IMR-90 (cell line): ENCODE results near the gene RDH12. TPM values are rescaled to one million over a fixed set of nuclear protein-coding genes. Genes with fewer than 3 reads are reported as not detected.

Experiments
- ATAC-seq: fragments of 200-7000 bp; cut with Tn5 transposase; 2 replicates; pipeline ENCODE4 v1.9.1; 2020; ENCODE audit warnings: low read depth, mild to moderate bottlenecking, moderate library complexity
- BruUV-seq: library from RNA; stranded (reverse); fragments of 400-500 nt; replicated peaks from 2 replicates; lab custom pipeline; 2021; lab: Mats Ljungman, UMichigan
- CTCF ChIA-PET: fragments of 300-600 bp; formaldehyde crosslinking; extraction: SDS; loops from one replicate; lab custom pipeline; 2021; ENCODE audit warnings: antibody characterized with exemption; lab: Yijun Ruan, JAX
- POLR2A ChIA-PET: fragments of 300-600 bp; sonication (Branson Sonifier 250); formaldehyde crosslinking; loops from one replicate; lab custom pipeline; 2022; ENCODE audit warnings: antibody characterized with exemption; ENCODE audit not compliant: unreplicated experiment; lab: Charles Lee
- DNase-seq: peaks from one replicate; pipeline ENCODE4 v3.0.0; 2013
- H2AFZ ChIP-seq: replicated peaks from 2 replicates; pipeline ENCODE3; 2013; ENCODE audit warnings: low read length, mild to moderate bottlenecking; ENCODE audit not compliant: poor library complexity
- H2AK5ac ChIP-seq: 2 replicates; pipeline ENCODE4 v1.6.1; 2013; ENCODE audit warnings: low read depth, low read length, inconsistent platforms
- H2AK9ac ChIP-seq: replicated peaks from 2 replicates; pipeline ENCODE3; 2013; ENCODE audit warnings: mild to moderate bottlenecking, low read depth, low read length, moderate library complexity; ENCODE audit not compliant: poor library complexity
- H2BK120ac ChIP-seq: 2 replicates; pipeline ENCODE4 v1.6.1; 2013; ENCODE audit warnings: low read depth, low read length, inconsistent platforms
- H2BK15ac ChIP-seq: 3 replicates; pipeline ENCODE4 v1.6.1; 2013; ENCODE audit warnings: low read depth, low read length, inconsistent platforms
- H2BK20ac ChIP-seq: 2 replicates; pipeline ENCODE4 v1.6.1; 2013; ENCODE audit warnings: low read depth, mild to moderate bottlenecking, inconsistent platforms, low read length, moderate library complexity
- H2BK5ac ChIP-seq: 2 replicates; pipeline ENCODE4 v1.6.1; 2013; ENCODE audit warnings: mild to moderate bottlenecking, low read depth, low read length, inconsistent platforms; ENCODE audit not compliant: poor library complexity, severe bottlenecking
- H3K14ac ChIP-seq: replicated peaks from 2 replicates; pipeline ENCODE4 v1.6.1; 2013; ENCODE audit warnings: low read depth, low read length, inconsistent platforms
- H3K18ac ChIP-seq: 2 replicates; pipeline ENCODE4 v1.6.1; 2013; ENCODE audit warnings: low read depth, low read length, control low read depth
- H3K23ac ChIP-seq: 2 replicates; pipeline ENCODE4 v1.6.1; 2013; ENCODE audit warnings: low read depth, low read length, inconsistent platforms
- H3K27ac ChIP-seq: 2 replicates; pipeline ENCODE4 v1.5.1; 2013; ENCODE audit warnings: mild to moderate bottlenecking, control low read depth, low read length; ENCODE audit not compliant: insufficient read depth
- H3K27me3 ChIP-seq: 2 replicates; pipeline ENCODE4 v1.6.1; 2013; ENCODE audit warnings: low read length; ENCODE audit not compliant: control insufficient read depth, insufficient read depth
- H3K36me3 ChIP-seq: 2 replicates; pipeline ENCODE4 v1.6.1; 2013; ENCODE audit warnings: low read length, mixed read lengths; ENCODE audit not compliant: control insufficient read depth, insufficient read depth
- H3K4ac ChIP-seq: 2 replicates; pipeline ENCODE4 v1.6.1; 2013; ENCODE audit warnings: low read depth, low read length, inconsistent platforms
- H3K4me1 ChIP-seq: 2 replicates; pipeline ENCODE4 v1.6.1; 2013; ENCODE audit warnings: low read length, mixed read lengths; ENCODE audit not compliant: control insufficient read depth, insufficient read depth
- H3K4me2 ChIP-seq: 2 replicates; pipeline ENCODE4 v1.6.1; 2013; ENCODE audit warnings: low read depth, mild to moderate bottlenecking, control low read depth, low read length, moderate library complexity
- H3K4me3 ChIP-seq: 2 replicates; pipeline ENCODE4 v1.5.1; 2013; ENCODE audit warnings: low read depth, mild to moderate bottlenecking, control low read depth, low read length, moderate library complexity; ENCODE audit not compliant: insufficient read depth
- H3K56ac ChIP-seq: 2 replicates; pipeline ENCODE4 v1.6.1; 2013; ENCODE audit warnings: low read length, inconsistent platforms; ENCODE audit not compliant: insufficient read depth; ENCODE audit errors: extremely low read depth
- H3K79me1 ChIP-seq, 2 experiments: 2 replicates each; pipeline ENCODE4 v1.6.1; 2013; ENCODE audit warnings: low read length in 2 of 2, inconsistent platforms in 1 of 2, low read depth in 1 of 2
- H3K9ac ChIP-seq: 2 replicates; pipeline ENCODE4 v1.6.1; 2013; ENCODE audit warnings: low read depth, low read length, control low read depth
- H3K9me1 ChIP-seq: 2 replicates; pipeline ENCODE4 v1.6.1; 2013; ENCODE audit warnings: low read length, inconsistent platforms; ENCODE audit not compliant: insufficient read depth
- H3K9me3 ChIP-seq: 2 replicates; pipeline ENCODE4 v1.6.1; 2013; ENCODE audit warnings: low read length; ENCODE audit not compliant: control insufficient read depth, insufficient read depth
- H4K20me1 ChIP-seq: 2 replicates; pipeline ENCODE4 v1.6.1; 2013; ENCODE audit warnings: low read length, inconsistent platforms; ENCODE audit not compliant: insufficient read depth
- H4K5ac ChIP-seq: 2 replicates; pipeline ENCODE4 v1.6.1; 2013; ENCODE audit warnings: mild to moderate bottlenecking, low read depth, low read length, control low read depth
- H4K8ac ChIP-seq, 2 experiments: 2 replicates each; pipeline ENCODE4 v1.6.1; 2013; ENCODE audit warnings: low read depth in 2 of 2, low read length in 2 of 2, control low read depth in 1 of 2, inconsistent platforms in 1 of 2
- H4K91ac ChIP-seq: 2 replicates; pipeline ENCODE4 v1.6.1; 2013; ENCODE audit warnings: low read depth, low read length, inconsistent platforms; ENCODE audit not compliant: insufficient read depth
- NFE2L2 ChIP-seq: fragments of 150-350 bp; IDR thresholded peaks from 2 replicates; pipeline ENCODE4 v1.6.1; 2016; ENCODE audit warnings: low read depth, mild to moderate bottlenecking, low read length
- RFX5 ChIP-seq: IDR thresholded peaks from 2 replicates; pipeline ENCODE4 v1.8.0; 2012; ENCODE audit warnings: low read depth, mild to moderate bottlenecking, low read length, moderate library complexity
- SMC3 ChIP-seq: fragments of 150-350 bp; IDR thresholded peaks from 2 replicates; pipeline ENCODE4 v1.6.1; 2016; ENCODE audit warnings: low read depth, mild to moderate bottlenecking, antibody characterized with exemption, low read length, moderate library complexity
- whole genome bisulfite sequencing, 2 experiments: methylation state at CpG; one replicate each; pipeline versions ENCODE4 v1.1.5 to v1.1.7; 2013; ENCODE audit warnings: missing lambda C conversion rate in 2 of 2; ENCODE audit not compliant: insufficient read length in 1 of 2; ENCODE audit errors: extremely low coverage in 2 of 2; 5-methylcytosine and 5-hydroxymethylcytosine counted together
- dilution Hi-C: fragments of 300-500 bp; cut with HindIII; formaldehyde crosslinking; loops from one replicate; pipeline ENCODE4 v1.14.3; 2018; ENCODE audit warnings: low sequenced_read_pairs; ENCODE audit not compliant: unreplicated experiment
- in situ Hi-C: fragments of 300-500 bp; cut with MboI; formaldehyde crosslinking; loops from 3 replicates; pipeline ENCODE4 v1.14.3; 2019; ENCODE audit warnings: low sequenced_read_pairs, inconsistent platforms, mixed read lengths
- intact Hi-C: fragments of 100-400 bp; cut with micrococcal nuclease; formaldehyde crosslinking; loops from 2 replicates; pipeline ENCODE4 v1.10.0; 2022
- polyA plus RNA-seq, 3 experiments: library from polyadenylated mRNA; depleted of rRNA; stranded (reverse); fragments of >200 nt; gene quantifications; 2 replicates each; pipeline ENCODE4 v1.2.3, GENCODE V29; 2012; ENCODE audit warnings: low replicate concordance in 1 of 3
- total RNA-seq: library from RNA; depleted of rRNA; stranded (reverse); fragments of >200 nt; gene quantifications from 2 replicates; pipeline ENCODE4 v1.2.3, GENCODE V29; 2012
- TF ChIP-seq, protein P1 (sequence below): fragments of 150-350 bp; IDR thresholded peaks from 2 replicates; pipeline ENCODE4 v1.6.1; 2017; ENCODE audit warnings: mild to moderate bottlenecking, antibody characterized with exemption, low read length, low read depth

RDH12 gene
- total and polyA plus RNA-seq, 2 of the 4 experiments (the other 2 are of a cell fraction), result not detected

DNA sequence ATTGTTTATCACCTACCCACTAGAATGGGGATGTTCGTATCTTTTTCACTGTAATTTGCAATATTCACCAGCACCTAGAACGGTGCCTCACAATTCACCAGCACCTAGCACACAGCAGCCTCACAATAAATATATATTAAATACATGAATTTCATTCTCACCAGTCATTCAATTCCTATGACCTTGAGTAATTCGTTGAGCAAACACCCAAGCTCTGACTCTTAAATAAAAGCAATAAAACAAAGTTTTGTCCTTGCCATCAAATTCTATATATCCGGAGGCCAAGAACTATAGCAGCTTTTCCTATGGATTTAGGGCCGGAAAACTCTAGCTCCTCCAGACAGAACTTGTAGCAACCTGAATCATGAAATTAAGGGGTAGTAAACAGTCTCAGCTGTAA, 28.2 kb upstream of the RDH12 start:
- H3K14ac ChIP-seq, result no peak overlapping the region; the same call in 1 of the 2 replicates
- no peak overlapping the region for H2AFZ ChIP-seq
- ATAC-seq (no peak), DNase-seq (peak; percentile 31)
- H3K4ac ChIP-seq, result no peak overlapping the region
- H2AK9ac ChIP-seq, result no peak overlapping the region
- H3K27me3 ChIP-seq, result no peaks in the 10 kb centered on the region
- dilution Hi-C loops, result no loop called here
- 0 out of 2 replicates have a peak overlapping the region, but pooled peaks have one; percentile 7 for H3K56ac ChIP-seq
- intact Hi-C loops, result no loop called here
- no peak overlapping the region for H4K91ac ChIP-seq
- peaks cover 3% of the 10 kb centered on the region; the same call in 1 of the 2 replicates for H3K4me1 ChIP-seq
- no peak overlapping the region for H2AK5ac ChIP-seq
- WGBS, 2 experiments, result 20% methylated on average over 1 of the region's 5 CpGs; no CpG with 5 or more reads in 1 of the 2 experiments
- H2BK120ac ChIP-seq, result no peak overlapping the region
- no peak overlapping the region for H3K27ac ChIP-seq
- no peak overlapping the region for H2BK15ac ChIP-seq
- H4K5ac ChIP-seq, result no peak overlapping the region
- H3K4me3 ChIP-seq, result peak overlapping the region; percentile 78; the same call in 1 of the 2 replicates
- POLR2A ChIA-PET, result no interaction called here
- no peak overlapping the region for H3K18ac ChIP-seq
- H3K79me1 ChIP-seq, result peaks cover 17 to 61% of the 10 kb centered on the region in 2 experiments
- H2BK20ac ChIP-seq, result no peak overlapping the region
- BruUV-seq, result no TSS peak
- H3K36me3 ChIP-seq, result peaks cover 7% of the 10 kb centered on the region
- H3K4me2 ChIP-seq, result peak overlapping the region; percentile 92
- H3K9me3 ChIP-seq, result no peaks in the 10 kb centered on the region
- H3K23ac ChIP-seq, result peak overlapping the region; percentile 55; the same call in 1 of the 2 replicates
- in situ Hi-C loops, result no loop called here
- H3K9me1 ChIP-seq, result peaks cover 12% of the 10 kb centered on the region
- H3K9ac ChIP-seq, result peak overlapping the region; percentile 87; the same call in 1 of the 2 replicates
- H4K8ac ChIP-seq, result no peak overlapping the region
- peaks cover 32% of the 10 kb centered on the region for H4K20me1 ChIP-seq
- TF ChIP-seq, protein P1, sequence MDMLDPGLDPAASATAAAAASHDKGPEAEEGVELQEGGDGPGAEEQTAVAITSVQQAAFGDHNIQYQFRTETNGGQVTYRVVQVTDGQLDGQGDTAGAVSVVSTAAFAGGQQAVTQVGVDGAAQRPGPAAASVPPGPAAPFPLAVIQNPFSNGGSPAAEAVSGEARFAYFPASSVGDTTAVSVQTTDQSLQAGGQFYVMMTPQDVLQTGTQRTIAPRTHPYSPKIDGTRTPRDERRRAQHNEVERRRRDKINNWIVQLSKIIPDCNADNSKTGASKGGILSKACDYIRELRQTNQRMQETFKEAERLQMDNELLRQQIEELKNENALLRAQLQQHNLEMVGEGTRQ, result no peak
- TF ChIP-seq NFE2L2 (no peak), SMC3 (no peak), RFX5 (no peak)
- H2BK5ac ChIP-seq, result no peak overlapping the region
- CTCF ChIA-PET, result interaction anchor here (1.1 kb wide), 2 partner anchors 9 to 31 kb away, joined by 4 to 7 read pairs; no protein-coding TSS in a partner anchor
